ENCODE results near the gene SLC49A4.

Gene SLC49A4

DNA sequence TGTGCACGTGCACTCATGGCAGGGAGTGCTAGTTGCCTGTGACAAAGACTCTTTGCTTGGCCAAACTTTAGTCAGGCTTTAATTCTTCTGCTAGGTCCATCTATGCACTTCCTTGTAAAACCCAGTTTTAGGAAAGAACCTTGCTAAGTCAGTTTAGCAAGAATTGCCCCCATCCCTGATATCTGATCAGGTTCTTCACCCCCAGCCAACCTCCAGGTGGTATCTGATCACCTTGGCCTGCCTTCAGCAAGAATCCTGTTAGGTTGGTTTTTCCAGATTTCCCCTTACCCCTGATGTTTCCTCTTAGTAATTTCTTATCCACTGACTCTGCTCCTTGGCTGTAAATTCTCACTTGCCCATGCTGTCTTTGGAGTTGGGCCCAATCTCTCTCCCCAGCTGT, 9.6 kb upstream of the SLC49A4 start:
- DNase-seq (ENCODE audit: low read depth) = no peak

DNA sequence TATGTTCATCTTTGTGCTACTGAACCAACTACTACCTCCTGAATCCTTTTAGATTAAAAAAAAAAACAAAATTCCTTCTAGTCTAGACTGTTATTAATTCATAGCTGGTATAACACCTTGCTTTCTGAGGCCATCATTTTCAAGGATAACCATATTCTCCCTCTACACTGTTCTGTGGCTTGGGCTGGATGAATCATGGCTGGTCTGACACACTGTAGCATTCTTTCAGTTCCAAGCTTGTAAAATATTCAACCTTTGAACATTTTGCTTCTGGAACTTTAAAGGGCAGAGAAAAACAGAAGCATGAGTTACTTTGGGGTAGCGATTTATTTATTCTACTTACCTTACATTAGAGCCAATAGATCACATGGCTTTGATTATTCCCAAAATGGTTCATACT, 8.8 kb upstream of the SLC49A4 start:
- DNase-seq (ENCODE audit: low read depth) = no peak

DNA sequence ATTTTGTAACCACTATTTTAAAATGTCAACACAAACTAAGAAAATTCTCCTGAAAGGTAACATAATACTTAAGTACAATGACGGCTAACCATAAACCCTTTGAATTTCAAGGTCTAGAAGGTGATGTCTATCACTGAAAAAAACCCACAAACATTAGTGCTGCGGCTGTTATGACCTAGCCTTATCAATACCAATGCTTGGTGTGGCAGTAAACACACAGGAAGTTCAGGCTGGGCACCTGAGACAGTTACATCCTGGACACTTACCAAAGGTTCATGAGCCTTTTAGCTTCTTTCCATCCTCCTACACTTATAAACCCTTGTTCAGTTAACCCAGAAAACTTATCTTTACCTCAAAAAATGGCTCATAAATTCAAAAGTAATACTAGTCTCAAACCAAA, 7.0 kb upstream of the SLC49A4 start:
- DNase-seq (ENCODE audit: low read depth) = no peak

DNA sequence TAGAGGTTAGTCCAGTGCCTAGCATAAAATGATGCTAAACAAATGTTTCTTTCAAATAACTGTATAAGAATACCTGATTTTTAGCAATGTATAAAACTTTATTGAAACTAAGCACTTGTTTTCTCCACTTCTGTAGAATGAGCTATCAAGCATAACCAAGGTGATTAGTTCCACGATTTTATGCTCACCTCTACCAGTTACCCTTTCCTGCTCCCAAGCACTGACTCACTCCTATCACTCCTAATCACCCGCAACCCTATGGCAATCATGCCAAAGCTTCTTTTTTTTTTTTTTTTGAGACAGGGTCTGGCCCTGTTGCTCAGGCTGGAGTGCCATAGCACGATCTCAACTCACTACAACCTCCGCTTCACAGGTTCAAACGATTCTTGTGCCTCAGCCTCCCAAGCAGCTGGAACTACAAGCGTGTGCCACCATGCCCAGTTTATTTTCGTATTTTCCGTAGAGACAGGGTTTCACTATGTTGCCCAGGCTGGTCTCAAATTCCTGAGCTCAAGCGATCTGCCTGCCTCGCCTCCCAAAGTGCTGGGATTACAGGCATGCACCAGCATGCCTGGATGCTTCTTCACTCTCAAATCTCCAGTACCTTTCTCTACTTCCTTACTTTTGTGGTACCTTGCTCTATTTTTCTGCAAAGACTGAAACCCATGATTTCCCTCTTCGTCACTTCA, 5.1 kb upstream of the SLC49A4 start:
- DNase-seq (ENCODE audit: low read depth) = no peak

DNA sequence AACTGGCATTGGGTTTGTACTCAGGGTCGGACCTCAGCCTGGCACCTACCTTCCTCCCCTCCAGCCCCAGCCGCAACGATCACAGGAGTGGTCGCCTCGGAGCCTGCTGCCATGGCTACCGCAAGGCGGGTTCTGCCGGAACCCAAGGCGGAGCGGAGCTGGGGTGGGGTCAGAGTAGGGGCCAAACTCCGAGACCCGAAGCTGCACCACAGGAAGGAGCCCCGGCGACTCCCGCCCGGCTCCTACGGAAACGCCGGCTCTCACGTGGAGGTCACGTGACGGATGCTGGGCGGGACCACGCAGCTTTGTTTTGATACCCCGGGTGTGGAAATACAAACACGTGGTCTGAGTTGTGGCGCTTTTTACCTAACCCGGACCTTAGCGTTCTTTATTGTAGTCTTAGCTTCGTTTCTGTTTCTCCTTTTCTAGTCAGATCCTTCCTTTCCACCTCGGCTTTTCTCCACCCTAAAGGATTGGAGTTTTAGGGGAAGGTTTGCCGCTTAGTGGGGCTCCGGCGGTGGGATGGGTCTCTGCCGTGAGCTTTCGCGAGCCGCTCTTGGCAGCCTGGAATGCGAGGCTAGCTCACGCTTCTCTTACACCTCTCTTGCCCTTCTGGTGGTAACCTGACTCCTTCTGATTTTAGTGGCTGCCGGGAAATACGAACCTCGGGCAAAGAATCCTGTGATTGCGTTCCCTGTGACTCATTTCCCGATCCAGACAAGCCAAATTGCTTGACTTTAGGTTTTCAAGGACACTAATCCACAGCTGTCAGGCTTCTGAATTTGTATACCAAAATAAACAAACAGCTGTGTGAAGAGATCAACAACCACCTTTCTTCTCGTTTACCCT, 1.1 kb upstream of the SLC49A4 start, which contains the start of gene HSPBAP1:
TSS of gene HSPBAP1 (minus strand) at position 264 of the 849 bp plus-strand sequence. CDS start at position 113, 151 bp downstream.
- peak; percentile 87 for DNase-seq (ENCODE audit: low read depth)

DNA sequence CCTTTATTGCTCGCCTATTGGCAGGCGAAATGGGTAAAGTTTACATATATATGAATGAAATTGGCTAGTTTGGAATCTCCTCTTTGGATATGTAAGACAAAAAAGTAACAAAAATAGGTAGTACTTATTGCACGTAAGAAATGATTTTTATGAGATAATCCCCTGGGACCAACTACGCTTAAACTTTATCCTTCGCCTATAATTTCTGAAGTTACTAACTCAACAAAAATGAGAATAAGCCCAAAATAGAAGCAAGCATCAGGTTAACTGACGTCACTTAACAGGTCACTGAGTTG, 438 bp upstream of the SLC49A4 start:
- DNase-seq (ENCODE audit: low read depth) = no peak

DNA sequence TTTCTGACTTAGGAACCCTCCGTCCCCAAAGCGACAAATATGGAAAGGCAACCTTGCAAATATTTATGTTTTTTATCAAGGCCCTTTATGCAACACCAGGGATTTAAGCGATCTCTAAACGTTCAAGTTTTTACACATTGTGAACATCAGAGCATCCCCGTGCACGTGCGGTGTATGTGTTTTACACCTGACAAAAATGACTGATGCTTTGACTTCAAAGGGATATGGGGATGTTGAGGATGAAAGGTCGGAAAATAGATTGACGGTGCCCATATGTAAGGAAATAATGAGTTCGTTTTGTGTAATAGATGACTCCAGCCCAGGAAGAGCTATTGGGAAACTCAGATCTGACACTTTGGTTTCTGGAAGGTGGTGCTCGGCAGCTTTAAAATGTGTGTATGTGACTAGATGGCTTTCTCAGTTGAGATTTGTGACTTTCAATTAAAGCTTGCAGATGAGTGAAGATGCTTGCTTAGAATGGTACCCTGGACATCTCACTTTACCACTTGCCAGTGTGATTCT, 866 bp downstream of the SLC49A4 start:
- DNase-seq (ENCODE audit: low read depth) = no peak

DNA sequence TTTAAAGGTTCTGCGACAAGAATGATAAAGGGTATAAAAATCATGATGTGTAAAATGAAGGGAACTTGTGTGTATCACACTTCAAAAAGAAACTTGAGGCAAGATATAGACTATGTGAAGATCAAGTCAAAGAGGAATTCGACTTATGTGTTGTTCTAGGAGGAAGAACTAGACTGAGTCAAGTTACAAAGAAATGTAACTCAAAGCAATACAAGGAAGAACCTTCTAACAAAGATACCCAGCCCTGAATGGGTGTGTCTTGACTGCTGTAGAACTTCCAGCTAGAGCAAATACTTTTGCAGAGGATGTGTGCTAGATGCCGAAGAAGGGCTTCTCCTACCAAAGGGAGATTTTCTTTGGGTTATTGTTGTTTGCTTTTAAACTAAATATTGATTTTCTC, 2.4 kb downstream of the SLC49A4 start:
- DNase-seq (ENCODE audit: low read depth) = no peak

DNA sequence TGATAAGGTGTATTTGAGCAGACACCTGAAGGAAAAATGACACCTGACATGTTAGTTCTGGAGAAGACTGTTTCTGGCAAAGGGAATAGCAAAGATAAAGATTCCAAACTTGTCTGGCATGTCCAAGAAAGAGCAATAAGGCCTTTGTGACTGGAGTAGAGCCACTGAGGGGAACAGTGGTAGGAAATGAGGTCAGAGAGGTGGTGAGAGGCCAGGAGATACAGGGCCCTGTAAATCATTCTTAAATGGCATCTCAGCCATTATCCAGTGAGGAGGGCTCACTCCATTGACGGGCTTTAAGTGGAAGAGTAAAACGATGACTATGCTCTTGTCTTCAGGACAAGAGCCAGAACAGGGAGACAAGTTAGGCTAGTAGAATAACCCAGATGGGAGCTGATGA, 4.5 kb downstream of the SLC49A4 start:
- no peak for DNase-seq (ENCODE audit: low read depth)

DNA sequence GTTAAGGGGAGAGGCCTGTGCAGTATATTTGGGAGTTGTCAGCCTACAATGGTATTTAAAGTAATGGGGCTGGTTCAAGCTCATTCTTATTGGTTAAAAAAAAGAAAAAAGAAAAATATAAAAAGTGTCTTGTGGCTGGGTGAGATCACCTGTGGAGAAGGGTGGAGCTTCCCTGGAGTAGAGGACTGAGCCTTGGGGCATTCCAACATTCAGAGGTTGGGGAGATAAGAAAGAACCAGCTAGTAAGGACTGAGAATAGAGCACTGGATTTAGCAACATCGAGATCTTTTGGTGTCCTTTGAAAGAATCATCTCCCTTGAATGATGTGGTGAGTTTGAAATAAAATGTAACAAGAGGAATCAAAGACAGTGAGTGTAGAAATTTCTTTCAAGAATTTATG, 5.2 kb downstream of the SLC49A4 start:
- no peak for DNase-seq (ENCODE audit: low read depth)

DNA sequence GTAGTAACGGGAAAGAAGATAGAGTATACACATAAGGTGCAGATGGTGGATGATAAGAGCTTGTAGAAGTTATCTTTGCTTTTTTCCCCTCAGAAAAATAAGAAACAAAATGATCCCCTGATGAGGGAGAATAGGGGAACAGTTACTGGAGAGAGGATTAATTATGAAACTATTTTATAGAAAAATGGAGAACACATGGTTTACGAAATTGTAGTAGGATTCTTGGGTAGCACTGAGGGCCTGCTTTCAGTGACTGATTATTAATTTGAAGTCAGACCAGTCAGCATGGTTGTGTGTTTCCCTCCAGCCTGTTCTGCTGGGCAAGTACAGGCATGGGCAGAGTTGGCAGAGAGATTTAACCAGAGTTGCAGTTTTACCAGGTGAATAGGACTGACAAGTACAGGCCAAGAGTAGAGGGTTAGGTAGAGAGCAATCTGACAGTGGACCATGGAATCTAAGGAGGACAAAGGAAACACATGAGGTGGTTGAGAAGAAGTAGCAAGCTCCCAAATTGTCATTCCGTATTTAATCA, 5.9 kb downstream of the SLC49A4 start:
- no peak for DNase-seq (ENCODE audit: low read depth)

DNA sequence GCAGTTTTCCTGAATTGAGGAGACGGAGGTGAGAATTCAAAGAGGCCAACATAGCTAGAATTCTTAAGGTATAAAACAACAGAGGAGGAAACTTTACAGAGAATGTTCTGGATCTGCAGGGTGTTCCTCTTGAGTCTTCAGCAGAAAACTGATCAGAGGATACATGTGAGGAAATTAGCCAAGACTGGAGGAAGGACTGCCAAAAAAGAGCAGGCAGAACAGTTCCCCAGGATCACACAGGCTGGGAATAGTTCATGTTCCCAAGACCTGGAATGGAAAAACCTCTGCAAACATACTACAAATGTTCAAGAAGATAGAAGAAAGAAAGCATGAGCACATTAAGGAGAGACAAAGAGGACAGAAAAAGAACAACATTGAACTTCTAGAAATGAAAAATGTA, 7.5 kb downstream of the SLC49A4 start:
- no peak for DNase-seq (ENCODE audit: low read depth)

DNA sequence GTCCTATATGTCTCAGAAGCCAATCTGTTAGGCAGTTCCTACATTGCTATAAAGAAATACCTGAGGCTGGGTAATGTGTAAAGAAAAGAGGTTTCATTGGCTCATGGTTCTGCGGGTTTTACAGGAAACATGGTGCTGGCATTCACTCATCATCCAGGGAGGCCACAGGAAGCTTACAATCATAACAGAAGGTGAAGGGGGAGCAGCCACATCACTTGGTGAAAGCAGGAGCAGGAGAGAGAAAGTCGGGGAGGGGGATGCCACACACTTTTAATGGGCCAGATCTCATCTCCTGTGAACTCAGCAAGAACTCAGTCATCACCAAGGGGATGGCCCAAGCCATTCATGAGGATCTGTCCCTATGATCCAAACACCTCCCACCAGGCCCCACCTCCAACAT, 9.1 kb downstream of the SLC49A4 start:
- DNase-seq (ENCODE audit: low read depth) = no peak

DNA sequence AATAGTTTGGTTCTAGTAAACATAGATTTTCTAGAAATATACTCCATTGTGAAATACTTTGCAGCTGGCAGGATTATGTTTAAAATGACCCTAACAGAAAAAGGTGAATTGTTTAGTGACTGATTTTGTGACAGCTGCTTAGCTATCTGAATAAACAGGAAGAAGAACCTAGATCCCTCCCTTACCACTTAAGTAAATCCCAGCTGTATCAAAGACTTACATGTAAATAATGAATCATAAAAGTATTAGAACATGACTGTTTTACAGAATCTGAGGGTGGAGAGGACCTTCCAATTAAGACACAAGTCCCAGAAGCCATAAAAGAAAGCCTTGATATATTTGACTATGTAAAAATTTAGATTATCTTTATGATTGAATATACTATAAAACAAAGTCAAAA, 15.9 kb downstream of the SLC49A4 start:
- no peak for DNase-seq (ENCODE audit: low read depth)

DNA sequence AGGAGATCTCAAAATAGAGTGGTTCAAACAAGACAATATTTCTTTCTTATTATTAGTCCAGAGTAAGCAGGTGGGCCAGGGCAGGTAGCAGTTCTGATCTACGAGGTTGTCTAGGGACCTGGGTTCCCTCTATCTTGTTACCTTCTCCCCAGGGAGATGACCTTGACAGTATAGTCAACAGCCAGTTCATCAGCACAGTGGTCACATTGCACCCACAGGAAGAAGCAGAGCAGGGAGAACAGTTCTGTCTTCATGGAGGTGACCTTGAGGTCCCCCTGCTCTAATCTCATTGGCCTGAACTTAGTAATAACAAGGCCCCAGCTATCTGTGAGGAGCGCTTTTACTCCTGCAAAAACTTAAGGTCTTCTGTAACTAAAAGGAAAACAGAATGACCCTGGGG, 21.7 kb downstream of the SLC49A4 start:
- no peak for DNase-seq (ENCODE audit: low read depth)

DNA sequence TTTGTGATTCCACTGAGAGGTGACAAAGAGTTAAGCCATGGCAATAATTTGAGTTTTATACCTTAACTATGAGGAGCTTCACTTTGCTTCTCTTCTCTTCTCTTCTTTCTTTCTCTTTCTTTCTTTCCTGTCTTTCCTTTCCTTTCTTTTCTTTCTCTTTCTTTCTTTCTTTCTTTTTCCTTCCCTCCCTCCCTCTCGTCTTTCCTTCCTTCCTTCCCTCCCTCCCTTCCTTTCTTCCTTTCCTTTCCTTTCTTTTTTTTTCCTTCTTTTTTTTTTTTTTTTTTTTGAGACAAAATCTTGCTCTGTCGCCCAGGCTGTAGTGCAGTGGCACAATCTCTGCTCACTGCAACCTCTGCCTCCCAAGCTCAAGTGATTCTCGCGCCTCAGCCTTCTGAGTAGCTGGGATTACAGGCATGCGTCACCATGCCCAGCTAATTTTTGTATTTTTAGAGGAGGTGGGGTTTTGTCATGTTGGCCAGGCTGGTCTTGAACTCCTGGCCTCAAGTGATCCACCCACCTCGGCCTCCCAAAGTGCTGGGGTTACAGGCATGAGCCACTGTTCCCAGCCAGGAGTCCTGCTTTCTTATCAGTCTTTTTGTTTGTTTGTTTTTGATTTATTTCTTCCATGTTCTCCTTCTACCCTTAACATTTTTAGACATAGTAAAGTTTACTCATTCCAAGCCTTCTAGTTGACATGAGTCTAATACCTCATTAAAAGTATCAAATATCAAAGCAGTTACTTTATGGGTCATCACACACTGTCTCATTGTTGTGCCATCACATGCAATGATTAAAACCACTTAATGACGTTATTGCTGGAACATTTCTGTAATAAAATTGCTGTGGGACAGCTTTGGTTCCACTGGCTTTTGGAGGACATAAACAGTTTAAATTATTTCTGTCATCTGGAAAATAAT, 29.9 kb downstream of the SLC49A4 start:
- no peak for DNase-seq (ENCODE audit: low read depth)

DNA sequence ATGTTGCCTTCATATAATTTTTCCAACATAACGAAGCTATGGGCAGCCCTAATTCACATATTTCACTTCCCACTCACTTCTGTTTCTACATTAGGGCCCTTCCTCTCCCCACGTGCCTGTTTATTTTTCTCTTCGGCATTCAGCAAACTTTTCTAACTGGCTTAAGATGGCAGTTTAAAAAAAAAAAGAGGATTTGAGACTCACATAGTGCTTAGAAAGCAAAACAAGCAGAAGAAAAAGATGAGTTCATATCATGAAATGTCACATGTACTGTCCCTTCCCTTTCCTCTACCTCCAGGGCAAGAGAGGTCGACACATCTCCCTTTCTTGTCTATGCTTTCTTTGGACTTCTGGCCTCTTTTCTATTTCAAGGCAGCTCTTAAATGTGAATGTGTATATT, 30.6 kb downstream of the SLC49A4 start:
- DNase-seq (ENCODE audit: low read depth) = no peak

DNA sequence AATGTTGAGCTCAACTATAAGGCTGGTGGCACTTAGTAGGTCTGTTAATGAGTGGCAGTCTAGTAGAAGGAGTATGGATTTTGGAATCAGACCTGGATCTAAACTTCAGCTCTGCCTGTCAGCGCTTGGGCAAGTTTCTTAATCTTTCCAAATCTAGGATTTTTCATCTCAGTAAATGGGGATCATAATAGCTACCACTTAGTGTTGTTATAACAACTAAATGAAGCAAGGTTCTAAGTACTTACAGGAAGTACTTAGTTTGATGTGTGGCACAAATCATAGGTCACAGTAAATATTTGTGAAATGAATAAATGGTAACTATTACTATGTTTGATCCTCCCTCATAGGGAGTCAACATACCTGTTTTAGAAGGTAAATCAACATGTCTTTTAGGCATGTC, 31.4 kb downstream of the SLC49A4 start:
- DNase-seq (ENCODE audit: low read depth) = no peak

DNA sequence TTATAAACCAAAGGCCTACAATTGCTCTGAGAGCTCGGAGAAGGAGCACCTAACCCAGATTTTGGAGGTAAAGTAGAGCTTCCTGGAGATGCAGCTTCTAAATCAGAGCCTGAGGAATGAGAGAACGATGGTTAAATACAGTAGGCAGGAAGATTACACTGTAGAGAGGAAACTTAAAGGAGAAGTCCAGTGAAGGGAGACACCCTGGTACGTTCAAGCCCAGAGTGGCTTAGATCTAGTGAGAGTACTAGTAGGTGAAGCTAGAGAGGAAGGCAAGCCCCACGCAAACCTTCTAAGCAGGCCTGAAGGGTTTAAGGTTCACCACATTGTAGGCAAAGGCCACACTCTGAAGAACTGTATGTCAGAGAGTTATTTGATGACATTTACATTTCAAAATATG, 33.4 kb downstream of the SLC49A4 start:
- no peak for DNase-seq (ENCODE audit: low read depth)

DNA sequence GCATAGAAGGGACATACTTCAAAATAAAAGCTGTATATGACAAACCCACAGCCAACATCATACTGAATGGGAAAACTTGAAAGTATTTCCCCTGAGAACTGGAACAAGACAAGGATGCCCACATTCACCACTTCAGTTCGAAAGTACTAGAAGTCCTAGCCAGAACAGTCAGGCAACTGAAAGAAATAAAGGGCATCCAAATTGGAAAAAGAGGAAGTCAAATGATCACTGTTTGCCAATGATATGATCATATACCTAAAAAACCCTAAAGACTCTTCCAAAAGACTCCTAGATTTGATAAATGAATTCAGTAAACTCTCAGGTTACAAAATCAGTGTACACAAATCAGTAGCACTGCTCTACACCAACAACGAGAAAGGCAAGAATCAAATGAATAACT, 40.7 kb downstream of the SLC49A4 start:
- no peak for DNase-seq (ENCODE audit: low read depth)

DNA sequence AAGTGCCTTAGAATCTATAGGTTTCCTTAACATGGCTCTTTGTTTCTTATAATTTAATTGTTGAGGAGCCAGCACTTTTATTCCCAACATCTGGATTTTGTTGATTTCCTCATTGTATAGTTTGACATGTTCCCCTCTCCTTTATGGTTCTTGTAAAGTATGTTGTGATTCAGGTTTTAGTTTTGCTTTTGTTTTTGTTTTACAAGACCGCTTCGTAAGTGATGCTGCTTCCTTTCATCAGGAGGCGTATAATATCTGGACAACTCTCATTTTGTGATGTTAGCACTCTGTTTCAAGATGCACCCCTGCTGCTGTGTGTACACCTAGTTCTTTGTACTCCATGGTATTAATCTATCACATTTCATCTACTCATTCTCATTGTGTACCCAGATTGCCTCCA, 48.7 kb downstream of the SLC49A4 start:
- DNase-seq (ENCODE audit: low read depth) = no peak

DNA sequence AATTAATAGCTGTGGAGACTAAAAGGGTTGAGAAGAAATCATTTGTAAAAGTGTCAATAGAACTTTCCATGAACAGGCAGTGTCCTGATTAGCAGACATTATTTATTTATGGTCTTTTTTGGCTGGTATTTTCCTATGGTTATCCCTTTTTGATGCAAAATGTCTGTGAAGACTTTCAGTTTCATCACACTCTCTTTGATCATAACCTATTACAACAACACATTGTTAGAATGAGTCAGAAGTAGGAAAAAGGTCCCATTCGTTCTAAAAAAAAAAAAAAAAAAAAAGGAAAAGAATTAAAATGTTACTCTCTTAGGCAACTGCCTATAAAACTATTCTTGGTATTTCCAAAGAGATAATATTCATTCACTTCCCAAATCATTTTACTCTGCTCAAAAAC, 62.1 kb downstream of the SLC49A4 start:
- no peak for DNase-seq (ENCODE audit: low read depth)

Data from activated T-cell treated with anti-CD3 and anti-CD28 coated beads for 24 hours (primary cell).